HG02571 (cell line): Measurements from ENCODE around the gene LRRC28.

Source experiments
- ATAC-seq: cut with Tn5 transposase; IDR thresholded peaks from one replicate; pipeline ENCODE4 v1.9.1; 2021; ENCODE audit warnings: mild to moderate bottlenecking, moderate library complexity; ENCODE audit not compliant: unreplicated experiment

The LRRC28 gene

GRCh38 chr15:99413955-99414754 is 162.9 kb downstream of the LRRC28 start:
- no peak for ATAC-seq

- no peak for ATAC-seq
Measured at GRCh38 chr15:99414755-99415731, 163.8 kb downstream of the LRRC28 start.

DNA sequence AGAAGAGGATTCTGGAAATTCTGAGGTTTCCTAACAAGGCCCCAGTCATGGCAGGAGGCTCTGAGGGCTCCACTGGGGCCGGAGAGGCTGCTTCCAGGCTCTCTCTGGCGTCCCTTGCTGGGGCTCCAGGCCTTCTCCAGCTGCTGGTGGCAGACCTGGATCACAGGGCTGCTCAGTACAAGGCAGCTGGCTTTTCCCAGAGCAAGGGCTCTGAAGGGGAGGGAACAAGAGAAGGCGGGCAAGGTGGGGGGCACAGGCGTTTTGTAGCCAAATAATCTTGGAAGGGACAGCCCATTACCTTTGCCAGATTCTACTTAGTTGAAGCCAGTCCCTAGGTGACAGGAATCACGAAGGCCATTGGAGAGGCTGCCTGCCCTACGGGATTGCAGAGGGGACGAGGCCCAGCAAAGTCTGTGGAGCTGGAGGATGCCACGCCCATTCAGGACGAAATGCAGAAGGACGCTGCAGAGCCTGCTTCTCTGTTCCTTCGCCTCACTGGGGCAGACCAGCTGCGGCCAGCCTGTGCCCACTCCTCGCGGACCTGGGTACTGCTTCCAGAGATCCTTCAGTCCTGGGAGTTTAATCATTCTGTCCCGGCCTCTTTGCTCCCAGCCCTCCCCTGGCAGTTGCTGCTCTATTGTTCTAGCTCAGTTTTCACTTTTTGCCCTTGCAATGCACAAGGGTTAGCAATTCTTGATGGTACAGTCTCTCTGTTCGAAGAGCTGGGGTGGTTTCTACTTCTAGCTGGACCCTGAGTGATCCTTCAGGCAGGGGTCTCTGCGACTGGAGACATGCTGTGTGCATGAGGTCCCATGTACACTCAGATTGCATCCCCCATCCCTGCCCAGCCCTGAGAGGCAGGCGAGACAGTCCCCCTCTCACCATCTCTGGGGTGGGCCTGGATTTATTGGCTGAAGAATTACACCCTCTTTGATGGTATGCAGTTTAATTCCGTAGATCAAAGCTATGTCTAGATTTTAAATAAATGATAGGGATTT is 165.2 kb downstream of the LRRC28 start:
- no peak for ATAC-seq

DNA sequence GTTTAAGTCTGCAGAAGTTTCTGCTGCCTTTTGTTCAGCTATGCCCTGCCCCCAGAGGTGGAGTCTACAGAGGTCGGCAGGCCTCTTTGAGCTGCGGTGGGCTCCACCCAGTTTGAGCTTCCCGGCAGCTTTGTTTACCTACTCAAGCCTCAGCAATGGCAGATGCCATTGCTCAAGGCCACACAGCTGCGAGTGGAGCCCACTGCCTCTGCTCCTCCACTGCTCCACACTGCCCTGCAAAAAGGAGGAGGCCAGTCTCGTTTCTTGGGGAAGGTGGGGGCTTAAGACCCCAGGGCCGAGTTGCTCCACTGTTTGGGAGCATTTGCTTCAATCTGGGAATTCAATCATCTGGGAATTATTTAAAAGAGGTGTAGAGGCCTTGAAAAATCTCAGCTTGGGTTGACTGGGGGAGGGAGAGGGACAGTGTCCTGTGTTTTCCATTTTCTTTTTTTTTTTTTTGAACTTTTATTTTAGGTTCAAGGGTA is 169.9 kb downstream of the LRRC28 start:
- ATAC-seq: no peak

DNA sequence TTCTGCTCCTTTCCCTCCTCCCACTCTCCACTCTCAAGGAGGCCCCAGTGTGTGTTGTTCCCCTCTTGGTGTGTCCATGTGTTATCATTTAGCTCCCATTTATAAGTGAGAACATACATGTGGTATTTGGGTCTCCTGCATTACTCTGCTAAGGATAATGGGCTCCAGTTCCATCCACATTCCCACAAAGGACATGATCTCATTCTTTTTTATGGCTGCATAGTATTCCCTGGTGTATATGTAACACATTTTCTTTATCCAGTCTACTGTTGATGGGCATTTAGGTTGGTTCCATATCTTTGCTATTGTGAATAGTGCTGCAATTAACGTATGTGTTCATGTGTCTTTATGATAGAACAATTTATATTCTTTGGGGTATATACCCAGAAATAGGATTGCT is 170.5 kb downstream of the LRRC28 start:
- ATAC-seq: no peak

DNA sequence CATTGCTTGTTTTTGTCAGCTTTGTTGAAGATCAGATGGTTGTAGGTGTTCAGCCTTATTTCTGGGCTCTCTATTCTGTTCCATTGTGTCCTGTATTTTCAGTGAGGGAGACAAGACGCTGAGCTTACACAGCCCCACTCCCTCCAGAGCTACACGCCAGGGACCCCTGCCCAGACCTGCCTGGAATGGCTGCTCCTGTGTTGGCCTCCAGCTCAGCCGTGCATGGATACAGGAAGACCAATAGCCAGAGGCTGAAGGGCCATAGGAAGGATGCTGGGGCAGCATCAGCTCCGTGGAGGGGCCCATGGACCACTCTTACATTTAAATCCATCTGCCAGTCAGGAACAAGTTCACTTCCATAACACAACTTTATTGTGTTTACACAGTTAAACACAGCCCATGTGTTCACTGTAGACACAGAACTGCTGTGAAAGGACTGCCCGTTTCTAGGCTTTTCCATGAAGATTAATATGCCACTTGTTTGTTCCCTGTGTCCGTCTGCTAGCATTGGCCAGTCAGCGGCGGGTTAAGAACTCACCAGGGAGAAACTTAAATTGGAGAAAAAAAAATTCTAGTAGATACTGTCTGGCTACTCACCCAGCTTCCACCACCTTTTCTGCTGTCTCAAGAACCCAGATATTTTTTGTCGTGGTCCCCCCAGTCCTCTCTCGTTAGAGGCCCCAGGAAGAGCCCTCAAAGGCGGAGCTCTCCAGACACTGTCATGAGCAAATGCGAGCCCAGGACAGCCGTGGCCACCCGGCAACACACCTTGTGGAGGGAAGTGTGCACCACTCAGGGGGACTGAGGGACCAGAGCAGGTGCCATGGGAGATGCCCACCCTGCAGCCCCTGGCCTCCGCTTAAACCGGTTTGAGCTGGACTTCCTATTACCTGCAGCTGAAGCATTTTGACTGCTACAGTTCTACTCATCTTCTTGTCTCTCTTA is 172.2 kb downstream of the LRRC28 start:
- ATAC-seq: no peak

GRCh38 chr15:99424131-99424571 is 172.9 kb downstream of the LRRC28 start:
- no peak for ATAC-seq

GRCh38 chr15:99424978-99425656 is 173.8 kb downstream of the LRRC28 start:
- peak; percentile 77 for ATAC-seq

DNA sequence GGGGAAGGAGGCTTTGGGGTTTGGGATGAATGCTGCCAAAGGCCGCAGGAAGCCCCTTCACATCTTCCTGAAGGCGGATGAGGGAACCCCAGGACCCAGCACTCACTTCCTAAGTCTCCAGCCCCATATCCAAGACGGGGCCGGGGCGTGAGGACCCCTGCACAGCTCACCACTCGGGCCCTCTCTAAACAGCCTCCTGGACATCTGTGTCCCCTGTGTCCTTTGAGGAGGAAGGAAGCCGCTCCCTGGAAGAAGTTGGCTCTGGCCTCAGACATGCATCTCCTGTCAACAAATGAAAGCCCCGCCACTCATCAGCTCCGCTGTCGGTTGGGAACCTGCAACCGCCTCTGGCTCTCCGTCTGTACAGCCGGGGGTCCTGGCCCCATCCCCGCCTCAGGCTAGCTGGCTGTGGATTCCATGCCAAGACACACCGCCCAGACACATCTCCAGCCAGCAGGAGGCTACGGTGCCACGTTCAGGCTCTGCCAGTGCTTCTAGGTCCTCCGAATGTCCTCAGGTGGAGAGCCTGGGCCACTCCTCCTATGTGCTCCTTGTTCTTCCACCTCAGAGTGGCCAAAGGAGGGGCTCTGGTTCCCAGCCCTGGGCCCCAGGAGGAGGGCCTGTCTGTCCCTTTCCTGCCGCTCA is 174.5 kb downstream of the LRRC28 start:
- ATAC-seq: no peak

DNA sequence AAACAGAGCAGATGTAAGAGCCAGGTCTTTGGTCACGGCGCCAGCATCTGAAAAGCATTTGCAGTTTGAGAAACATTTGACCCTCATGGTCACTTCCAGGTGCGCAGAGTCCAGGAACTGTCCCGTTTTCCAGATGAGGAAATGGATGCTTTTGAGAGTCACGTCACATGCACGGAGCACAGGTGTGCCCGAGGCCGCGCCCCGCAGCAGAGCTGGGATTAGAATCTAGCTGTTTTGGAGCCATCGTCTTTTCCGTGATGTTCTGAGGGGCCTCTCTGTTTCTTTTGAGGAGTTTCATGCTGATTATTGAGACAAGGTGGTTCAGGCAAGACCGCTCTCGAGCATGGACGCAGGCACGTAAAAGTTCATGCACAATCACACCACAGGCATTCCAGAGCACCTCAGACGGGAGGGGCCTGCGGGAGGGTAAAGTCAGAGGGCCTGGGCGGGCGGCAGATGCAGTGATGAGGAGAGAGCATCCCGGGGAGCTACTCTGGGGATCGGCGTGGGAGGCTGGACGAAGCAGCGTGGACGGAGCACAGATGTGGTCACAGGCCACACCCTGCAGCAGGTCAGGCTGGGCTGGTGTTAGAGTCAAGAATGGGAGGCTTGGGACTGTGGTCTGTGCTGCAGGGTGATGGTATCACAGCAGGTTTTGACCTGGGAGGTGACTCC is 175.3 kb downstream of the LRRC28 start:
- ATAC-seq: no peak

- no peak for ATAC-seq
Measured at GRCh38 chr15:99427210-99427609, 175.9 kb downstream of the LRRC28 start.

DNA sequence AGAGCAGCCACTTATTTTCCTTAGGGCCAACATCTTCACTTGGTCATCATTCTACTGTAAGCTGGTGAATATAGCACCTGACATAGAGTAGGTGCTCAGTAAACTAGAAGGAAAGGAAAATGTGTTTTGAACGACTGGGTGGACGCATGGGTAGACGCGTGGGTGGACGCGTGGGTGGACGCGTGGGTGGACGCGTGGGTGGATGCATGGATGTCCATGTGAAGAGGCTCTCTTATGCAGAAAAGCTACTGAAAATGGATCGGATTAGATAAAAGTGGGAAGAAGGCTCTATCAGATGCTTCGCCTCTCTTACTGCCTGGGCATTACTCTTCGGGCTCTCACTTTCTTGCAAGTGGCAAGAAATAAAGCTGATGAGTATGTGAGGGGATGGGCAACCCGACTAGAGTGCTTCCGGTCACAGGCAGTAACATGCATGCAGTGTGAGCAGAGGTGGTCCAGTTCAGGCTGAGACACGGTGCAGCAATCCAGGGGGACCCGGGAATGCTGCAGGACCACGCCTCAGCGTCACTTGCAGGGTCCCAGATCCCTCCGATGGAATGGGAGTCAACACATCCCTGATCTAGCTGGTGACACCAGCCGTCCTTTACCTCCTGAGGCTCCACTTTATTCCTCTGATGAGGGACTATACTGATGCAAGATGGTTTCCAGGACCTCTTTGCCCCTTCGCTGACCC is 176.5 kb downstream of the LRRC28 start:
- ATAC-seq: no peak

DNA sequence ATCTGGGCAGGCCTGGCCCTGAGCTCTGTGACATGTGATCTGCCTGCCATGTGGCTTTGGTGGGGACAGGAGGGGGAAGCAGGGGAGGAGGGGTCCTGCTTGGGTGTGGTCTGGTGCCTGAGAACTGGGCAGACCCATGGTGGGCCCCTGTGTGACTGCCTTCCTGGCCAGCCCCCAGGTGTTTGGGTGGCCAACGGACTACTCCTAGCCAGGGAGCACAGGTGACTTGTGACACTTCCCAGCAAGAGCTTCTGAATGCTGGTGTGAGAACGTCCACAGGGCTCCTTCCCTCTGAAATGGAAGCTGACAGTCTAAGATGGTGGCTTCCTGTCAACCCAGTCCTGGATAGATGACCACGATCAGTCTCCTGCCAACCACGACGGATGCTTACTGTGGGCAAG is 178.4 kb downstream of the LRRC28 start:
- no peak for ATAC-seq

DNA sequence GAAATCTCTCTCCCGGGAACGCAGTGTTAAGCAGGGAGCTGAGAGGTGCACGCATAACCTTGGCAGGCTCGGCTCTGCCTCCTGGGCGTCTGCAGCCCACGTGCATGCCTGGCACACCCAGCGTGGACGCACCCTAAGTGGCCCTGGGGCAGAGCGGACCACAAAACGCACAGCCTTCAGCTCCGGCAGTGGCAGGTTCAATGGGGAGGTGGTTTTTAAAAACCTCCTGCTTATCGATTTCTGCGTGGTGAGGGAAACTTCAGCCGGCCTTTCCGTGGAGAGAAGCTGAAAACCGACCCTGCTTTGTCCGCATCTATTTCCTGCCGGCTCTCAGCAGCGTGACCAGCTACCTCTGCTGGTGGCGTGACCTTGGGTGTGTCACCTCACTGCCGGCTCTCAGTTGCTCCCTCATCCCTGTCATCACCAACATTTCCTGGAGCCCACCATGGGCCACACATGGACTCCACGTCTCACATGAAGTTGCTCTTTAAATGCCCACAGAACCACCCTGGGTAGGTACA is 179.7 kb downstream of the LRRC28 start:
- ATAC-seq: no peak

DNA sequence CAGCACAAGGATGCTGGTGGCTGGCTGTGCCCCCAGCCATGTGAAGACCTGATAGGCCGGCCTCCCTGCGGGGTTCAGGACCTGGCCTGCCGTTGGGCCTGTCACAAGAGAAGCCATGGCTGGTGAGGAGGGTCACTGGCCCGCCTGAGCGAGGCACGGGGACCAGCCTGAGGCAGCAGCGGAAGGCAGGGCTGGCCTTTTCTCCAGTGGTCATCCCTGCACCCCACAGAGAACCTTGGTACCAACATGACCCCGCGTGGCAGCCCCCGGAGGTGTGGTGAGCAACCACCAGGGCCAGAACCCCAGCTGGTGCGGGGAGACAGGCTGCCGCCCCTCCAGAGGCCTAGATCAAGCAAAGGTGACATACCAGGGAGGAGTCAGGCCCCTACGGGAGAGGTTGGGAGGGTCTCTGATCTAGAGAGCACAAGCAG is 180.4 kb downstream of the LRRC28 start:
- ATAC-seq: no peak

- ATAC-seq: no peak
Measured at GRCh38 chr15:99432271-99433025, 181.2 kb downstream of the LRRC28 start.
